ENCODE data around the gene ZBTB9. TPM values are rescaled to one million over a fixed set of nuclear protein-coding genes. Genes with fewer than 3 reads are reported as not detected.

The ZBTB9 gene
- total RNA-seq, 1 experiment from 2014 or later, result 16.9 TPM

DNA sequence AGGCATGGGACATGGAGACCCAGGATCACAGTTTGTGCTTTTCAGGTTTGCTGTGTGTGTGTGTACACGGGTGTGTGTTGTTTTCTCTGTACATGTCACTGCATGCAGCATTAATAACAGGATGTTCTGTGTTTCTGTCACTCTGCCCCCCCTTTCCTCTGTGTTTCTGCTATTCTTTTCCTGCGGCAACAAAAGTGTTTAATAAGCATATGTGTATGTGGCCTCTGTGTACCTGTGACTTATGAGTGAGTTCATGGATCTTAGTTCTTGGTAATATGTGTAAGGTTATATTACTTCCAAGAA, 24.7 kb upstream of the ZBTB9 start:
- peaks cover 66% of the 10 kb centered on the region for H3K4me1 ChIP-seq (ENCODE audit: insufficient read depth, low read length, poor library complexity, severe bottlenecking)
- H3K9me3 ChIP-seq (ENCODE audit: low read depth, low read length, poor library complexity, severe bottlenecking), result no peaks in the 10 kb centered on the region
- peaks cover 2% of the 10 kb centered on the region for H3K36me3 ChIP-seq (ENCODE audit: insufficient read depth, low read length, poor library complexity, severe bottlenecking)
- TF ChIP-seq, protein P1, sequence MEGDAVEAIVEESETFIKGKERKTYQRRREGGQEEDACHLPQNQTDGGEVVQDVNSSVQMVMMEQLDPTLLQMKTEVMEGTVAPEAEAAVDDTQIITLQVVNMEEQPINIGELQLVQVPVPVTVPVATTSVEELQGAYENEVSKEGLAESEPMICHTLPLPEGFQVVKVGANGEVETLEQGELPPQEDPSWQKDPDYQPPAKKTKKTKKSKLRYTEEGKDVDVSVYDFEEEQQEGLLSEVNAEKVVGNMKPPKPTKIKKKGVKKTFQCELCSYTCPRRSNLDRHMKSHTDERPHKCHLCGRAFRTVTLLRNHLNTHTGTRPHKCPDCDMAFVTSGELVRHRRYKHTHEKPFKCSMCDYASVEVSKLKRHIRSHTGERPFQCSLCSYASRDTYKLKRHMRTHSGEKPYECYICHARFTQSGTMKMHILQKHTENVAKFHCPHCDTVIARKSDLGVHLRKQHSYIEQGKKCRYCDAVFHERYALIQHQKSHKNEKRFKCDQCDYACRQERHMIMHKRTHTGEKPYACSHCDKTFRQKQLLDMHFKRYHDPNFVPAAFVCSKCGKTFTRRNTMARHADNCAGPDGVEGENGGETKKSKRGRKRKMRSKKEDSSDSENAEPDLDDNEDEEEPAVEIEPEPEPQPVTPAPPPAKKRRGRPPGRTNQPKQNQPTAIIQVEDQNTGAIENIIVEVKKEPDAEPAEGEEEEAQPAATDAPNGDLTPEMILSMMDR (conservative IDR thresholded peaks at IDR 0.05; ENCODE audit: low read depth, low read length), result no peak
- TF ChIP-seq EZH2 (IDR thresholded peaks at IDR 0.05; ENCODE audit: borderline replicate concordance, low read depth, low read length, poor library complexity, severe bottlenecking), result no peak
- ChIA-PET CTCF (no interaction called here), POLR2A (ENCODE audit: low non-redundant PET) (no interaction called here)
- no peak for DNase-seq (ENCODE audit: low spot score)
- H3K27ac ChIP-seq (ENCODE audit: low read depth, low read length, poor library complexity, severe bottlenecking), result no peak overlapping the region
- H3K4me3 ChIP-seq (ENCODE audit: low read depth, low read length, poor library complexity, severe bottlenecking), result no peak overlapping the region
- no peaks in the 10 kb centered on the region for H3K27me3 ChIP-seq (replicated peaks; ENCODE audit: insufficient read depth, low read depth, low read length, poor library complexity)
- BruUV-seq (replicated peaks), result no TSS peak
- intact Hi-C loops (cut with micrococcal nuclease; ENCODE audit: unreplicated experiment), result loop anchor here (5.0 to 10.0 kb wide), 3 partner anchors 132 to 455 kb away; partner anchors contain the start of gene RGL2

DNA sequence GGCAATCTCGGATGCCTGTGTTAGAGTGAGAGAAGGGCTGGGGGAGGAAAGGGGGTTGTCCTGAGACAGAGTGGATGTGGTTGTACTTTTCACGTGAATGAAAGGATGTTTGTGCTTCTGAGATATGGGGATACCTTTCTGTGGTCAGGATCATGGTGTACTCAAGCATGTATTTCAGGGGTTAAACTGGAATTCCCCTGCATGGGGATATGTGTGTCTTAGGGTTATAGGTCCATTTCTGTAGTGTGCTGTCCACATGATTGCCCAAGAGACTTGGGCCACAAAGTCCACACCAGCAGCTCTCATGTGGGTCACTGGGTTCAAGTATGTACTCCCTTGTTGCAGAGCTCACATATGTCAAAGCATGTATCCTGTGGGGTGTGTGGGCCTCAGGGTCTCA, 24.0 kb upstream of the ZBTB9 start:
- H3K27ac ChIP-seq (ENCODE audit: low read depth, low read length, poor library complexity, severe bottlenecking), result peak overlapping the region; percentile 8
- H3K4me3 ChIP-seq (ENCODE audit: low read depth, low read length, poor library complexity, severe bottlenecking), result no peak overlapping the region
- no peak for TF ChIP-seq EZH2 (IDR thresholded peaks at IDR 0.05; ENCODE audit: borderline replicate concordance, low read depth, low read length, poor library complexity, severe bottlenecking)
- TF ChIP-seq, protein P1 (conservative IDR thresholded peaks at IDR 0.05; ENCODE audit: low read depth, low read length), result no peak
- ChIA-PET POLR2A (ENCODE audit: low non-redundant PET) (no interaction called here), CTCF (interaction anchor here (1.2 kb wide), 1 partner anchor 24 kb away, joined by 3 read pairs; the partner anchor contains the start of gene ZBTB9)
- H3K27me3 ChIP-seq (replicated peaks; ENCODE audit: insufficient read depth, low read depth, low read length, poor library complexity), result no peaks in the 10 kb centered on the region
- peaks cover 8% of the 10 kb centered on the region for H3K36me3 ChIP-seq (ENCODE audit: insufficient read depth, low read length, poor library complexity, severe bottlenecking)
- intact Hi-C loops (cut with micrococcal nuclease; ENCODE audit: unreplicated experiment), result no loop called here
- peaks cover 59% of the 10 kb centered on the region for H3K4me1 ChIP-seq (ENCODE audit: insufficient read depth, low read length, poor library complexity, severe bottlenecking)
- no TSS peak for BruUV-seq (replicated peaks)
- no peaks in the 10 kb centered on the region for H3K9me3 ChIP-seq (ENCODE audit: low read depth, low read length, poor library complexity, severe bottlenecking)
- DNase-seq (ENCODE audit: low spot score), result no peak

DNA sequence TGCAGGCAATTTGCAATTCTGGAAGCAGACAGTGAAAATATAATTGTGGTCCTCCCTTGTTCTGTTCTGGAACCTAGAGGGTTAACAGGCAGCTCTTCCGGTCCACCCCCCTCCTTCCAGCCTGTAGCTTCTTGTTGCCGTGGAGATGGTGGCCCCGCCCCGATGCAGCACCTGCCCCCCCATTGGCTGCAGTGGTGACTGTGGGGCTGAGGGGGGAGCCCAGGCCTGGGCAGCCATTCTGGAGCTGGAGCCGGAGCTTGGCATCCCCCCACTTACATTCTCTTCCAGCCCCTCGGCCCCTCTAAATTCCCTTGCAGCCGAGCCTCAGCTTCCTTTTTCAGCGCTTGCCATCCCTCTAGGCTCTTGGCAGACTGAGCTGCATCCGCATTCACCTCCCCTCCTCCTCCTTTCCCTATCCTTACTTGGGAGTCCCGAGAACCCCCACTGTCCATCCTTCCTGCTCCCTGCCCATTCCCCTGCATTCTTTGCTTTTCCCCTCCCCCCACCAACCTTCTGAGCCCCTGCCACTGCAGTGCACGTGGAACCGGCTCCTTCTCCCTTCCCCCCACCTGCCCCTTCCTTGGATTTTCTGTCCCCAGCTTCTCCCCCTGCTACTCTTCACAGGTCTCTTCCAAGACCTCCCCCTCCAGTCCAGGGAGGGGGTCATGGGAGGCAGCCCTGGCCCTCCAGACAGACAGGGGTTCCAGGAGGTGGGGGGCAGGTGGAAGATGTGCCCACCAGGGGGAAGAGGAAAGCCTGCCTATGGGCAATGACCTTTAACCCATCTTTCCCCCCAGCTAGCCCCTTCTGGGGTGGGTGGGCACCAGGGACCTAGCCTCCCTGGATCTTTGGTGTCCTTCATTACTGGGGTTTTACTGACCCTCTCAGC, 23.1 kb upstream of the ZBTB9 start:
- Histone ChIP-seq H3K36me3 (ENCODE audit: insufficient read depth, low read length, poor library complexity, severe bottlenecking) (peaks cover 16% of the 10 kb centered on the region), H3K27ac (ENCODE audit: low read depth, low read length, poor library complexity, severe bottlenecking) (peak overlapping the region; percentile 75), H3K4me1 (ENCODE audit: insufficient read depth, low read length, poor library complexity, severe bottlenecking) (peaks cover 59% of the 10 kb centered on the region), H3K4me3 (ENCODE audit: low read depth, low read length, poor library complexity, severe bottlenecking) (peak overlapping the region; percentile 31), H3K27me3 (replicated peaks; ENCODE audit: insufficient read depth, low read depth, low read length, poor library complexity) (no peaks in the 10 kb centered on the region), H3K9me3 (ENCODE audit: low read depth, low read length, poor library complexity, severe bottlenecking) (no peaks in the 10 kb centered on the region)
- BruUV-seq (replicated peaks), result TSS peak; percentile 32
- ChIA-PET CTCF (interaction anchor here (0.8 to 1.2 kb wide), 2 partner anchors 13 to 23 kb away, joined by 3 read pairs; partner anchors contain the start of gene ZBTB9), POLR2A (ENCODE audit: low non-redundant PET) (no interaction called here)
- intact Hi-C loops (cut with micrococcal nuclease; ENCODE audit: unreplicated experiment), result no loop called here
- peak; percentile 92 for DNase-seq (ENCODE audit: low spot score)
- TF ChIP-seq EZH2 (IDR thresholded peaks at IDR 0.05; ENCODE audit: borderline replicate concordance, low read depth, low read length, poor library complexity, severe bottlenecking), result no peak
- TF ChIP-seq, protein P1 (conservative IDR thresholded peaks at IDR 0.05; ENCODE audit: low read depth, low read length), result no peak
